Erythroblast (primary cell): ENCODE results near the gene TSPEAR.

Experiments
- GATA1 ChIP-seq: IDR thresholded peaks from 2 replicates; pipeline ENCODE4 v1.6.1; 2011; ENCODE audit warnings: low read depth, mild to moderate bottlenecking, control low read depth, low read length, moderate library complexity
- POLR2A ChIP-seq: IDR thresholded peaks from 2 replicates; pipeline ENCODE4 v1.6.1; 2011; ENCODE audit warnings: mild to moderate bottlenecking, low read length

DNA sequence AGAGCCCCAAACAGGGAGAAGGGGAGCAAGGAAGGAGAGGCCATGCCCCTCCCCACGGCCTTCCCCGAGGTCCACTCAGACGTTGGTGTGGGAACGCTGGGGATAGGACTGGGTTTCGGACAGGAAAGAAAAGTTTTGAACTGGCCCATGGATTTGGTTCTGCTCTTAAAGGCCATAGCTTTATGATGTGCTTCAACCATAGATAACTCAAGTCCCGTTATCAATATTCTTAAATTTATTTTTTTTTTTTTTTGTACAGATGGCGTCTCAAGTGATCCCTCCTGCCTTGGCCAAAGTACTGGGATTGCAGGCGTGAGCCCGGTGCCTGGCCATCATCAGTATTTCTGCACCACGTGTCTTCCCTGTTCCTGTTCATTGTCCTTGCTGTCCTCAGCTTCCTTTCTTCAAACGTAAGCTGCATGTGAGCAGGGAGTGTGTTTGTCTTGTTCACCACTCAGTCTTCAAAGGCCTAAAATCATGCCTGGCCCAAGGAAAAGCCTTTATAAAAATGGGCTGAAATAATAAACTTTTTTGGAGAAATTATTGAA is 170.6 kb downstream of the TSPEAR start:
- TF ChIP-seq POLR2A (no peak), GATA1 (no peak)
